HG02885 (cell line): ENCODE results near the gene A1BG.
"Not testable (repeated sequence)": the region's sequence is repeated elsewhere in the genome, so short reads cannot be mapped to it uniquely, and the experiment has no call there.

Experiments
- ATAC-seq: cut with Tn5 transposase; IDR thresholded peaks from one replicate; pipeline ENCODE4 v1.9.1; 2021; ENCODE audit warnings: mild to moderate bottlenecking; ENCODE audit not compliant: unreplicated experiment, poor library complexity

Gene A1BG

DNA sequence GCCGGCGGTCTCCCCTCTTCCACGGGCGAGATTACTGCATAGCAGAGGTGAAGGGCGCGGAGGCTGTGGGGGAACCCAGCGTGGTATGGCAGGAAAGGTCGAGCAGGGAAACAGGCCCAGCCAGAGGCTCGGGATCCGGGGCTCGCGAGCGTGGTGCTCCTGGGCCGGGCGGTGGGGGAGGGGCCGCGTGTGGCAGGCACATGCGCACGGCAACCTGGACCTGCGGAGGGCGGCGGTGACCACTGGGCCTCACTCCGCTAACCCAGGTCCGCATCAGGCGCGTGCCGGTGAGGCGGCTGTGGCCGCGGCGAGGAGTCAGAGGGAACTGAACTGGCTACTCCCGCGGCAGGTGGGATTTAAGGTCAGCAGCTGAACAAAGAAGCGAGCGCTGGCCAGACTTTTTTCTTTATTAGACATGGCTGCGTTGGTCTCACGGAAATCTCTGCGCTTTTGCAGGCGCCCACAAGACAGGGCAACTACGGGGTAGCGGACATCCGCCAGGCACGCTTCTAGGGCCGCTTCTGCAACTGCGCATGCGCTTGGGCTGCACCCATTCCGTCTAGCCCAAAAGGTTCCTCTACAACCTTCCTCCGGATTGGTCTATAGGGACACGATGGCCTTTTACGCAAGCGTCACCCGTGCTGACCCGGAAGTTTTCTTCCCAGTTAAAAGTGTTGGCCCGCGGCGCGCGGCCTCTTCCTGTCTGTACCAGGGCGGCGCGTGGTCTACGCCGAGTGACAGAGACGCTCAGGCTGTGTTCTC lies 33.5 kb upstream of the A1BG start, which contains the start of gene RPS5:
Gene RPS5 (plus strand): TSS at position 694 of the 762 bp plus-strand sequence. CDS start 869 bp downstream, outside the sequence.
- ATAC-seq, result peak; percentile 89

DNA sequence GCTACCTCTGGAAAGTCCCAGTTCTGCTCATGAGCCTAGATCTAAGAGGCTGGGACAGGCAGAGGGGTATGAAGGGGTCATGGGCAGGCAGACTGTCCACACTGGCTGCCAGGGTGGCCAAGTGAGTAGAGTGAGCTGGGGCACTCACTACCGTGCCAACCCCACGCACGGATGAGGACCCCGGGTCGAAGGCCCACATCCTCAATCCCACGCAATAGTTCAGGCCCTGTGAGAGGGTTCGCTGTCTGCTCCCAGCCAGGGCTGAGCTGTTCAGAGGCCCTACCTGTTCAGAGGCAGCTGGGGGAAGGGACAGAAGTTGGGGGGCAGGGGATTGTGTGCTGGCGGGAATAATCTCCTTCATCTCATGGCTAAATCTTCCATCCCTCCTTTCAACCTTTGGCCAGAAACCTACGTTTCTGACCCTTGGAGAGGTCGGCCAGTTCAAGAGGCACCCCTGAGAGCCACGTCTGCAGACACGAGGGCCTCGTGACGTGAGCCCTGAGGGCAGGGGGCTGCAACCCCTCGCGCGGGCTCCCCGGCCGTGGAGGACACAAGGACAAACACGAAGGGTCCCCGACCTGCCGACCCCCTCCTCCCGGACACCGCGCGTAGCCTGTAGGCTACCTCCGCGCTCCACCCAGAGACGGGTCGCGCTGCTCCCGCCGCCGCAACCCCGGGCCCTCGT lies 32.7 kb upstream of the A1BG start:
- ATAC-seq, result peak; percentile 12

DNA sequence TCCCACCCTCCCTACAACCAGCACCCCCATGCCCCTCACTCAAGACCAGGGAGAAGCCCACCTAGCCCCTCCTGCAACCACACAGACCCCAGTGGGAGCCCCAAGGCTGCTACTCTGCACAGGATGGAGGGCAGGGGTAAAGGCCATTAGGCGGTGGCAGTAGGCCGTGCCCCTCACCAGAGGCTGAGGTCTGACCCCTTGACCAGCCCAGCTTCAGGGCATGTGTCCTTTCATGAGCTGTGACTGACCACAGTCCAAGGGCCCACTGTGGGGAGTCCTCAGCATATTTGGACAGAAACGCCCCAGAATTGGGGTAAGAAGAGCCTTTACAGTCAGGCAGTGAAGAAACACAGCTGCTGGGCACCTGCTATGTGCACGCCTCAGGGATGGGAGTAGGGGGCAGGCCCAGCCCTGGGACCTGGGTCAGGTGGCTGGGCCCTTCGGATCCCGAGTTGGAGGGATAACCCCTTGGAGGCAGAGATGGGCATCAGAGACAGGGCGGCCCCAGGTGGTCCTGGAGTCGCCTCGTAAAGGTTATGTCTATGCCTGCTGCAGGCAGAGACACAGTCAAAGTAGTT lies 32.1 kb upstream of the A1BG start:
- ATAC-seq, result no peak

GRCh38 chr19:58382997-58383603 lies 29.8 kb upstream of the A1BG start:
- ATAC-seq, result no peak

DNA sequence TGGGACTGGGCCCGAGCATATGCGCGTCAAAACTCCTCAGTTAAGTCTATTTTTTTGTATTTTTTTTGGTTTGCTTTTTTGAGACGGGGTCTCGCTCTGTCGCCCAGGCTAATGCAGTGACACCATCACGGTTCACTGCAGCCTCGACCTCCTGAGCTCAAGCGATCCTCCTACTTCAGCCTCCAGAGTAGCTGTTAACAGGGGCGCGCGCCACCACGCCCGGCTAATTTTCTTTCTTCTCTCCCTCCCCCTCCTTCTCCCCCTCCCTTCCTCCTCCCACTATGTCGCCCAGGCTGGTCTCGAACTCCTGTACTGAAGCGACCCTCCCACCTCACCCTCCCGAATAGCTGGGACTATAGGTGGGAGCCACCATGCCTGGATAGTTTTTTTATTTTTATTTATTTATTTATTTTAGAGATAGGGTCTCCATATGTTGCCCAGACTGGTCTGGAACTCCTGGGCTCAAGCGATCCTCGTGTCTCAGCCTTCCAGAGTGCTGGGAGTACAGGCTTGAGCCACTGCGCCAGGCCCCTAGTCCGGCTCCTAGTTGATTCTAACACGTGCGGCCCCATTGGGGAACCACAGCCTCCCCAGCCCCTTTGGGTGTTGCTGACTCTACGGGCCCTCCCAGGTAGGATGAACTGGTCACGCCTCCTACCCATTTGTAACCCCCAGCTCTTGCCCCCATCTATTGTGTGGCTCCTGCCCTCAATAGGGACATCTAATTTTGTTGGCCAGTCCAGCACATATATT lies 28.3 kb upstream of the A1BG start:
- ATAC-seq, result no peak

- peak; percentile 79 for ATAC-seq
These were observed 27.6 kb upstream of the A1BG start, which contains the start of gene ZNF837 for GRCh38 chr19:58380662-58381459. TSS of gene ZNF837 (minus strand) at chr19:58381030. CDS start at chr19:58369332, 11,698 bp downstream.

DNA sequence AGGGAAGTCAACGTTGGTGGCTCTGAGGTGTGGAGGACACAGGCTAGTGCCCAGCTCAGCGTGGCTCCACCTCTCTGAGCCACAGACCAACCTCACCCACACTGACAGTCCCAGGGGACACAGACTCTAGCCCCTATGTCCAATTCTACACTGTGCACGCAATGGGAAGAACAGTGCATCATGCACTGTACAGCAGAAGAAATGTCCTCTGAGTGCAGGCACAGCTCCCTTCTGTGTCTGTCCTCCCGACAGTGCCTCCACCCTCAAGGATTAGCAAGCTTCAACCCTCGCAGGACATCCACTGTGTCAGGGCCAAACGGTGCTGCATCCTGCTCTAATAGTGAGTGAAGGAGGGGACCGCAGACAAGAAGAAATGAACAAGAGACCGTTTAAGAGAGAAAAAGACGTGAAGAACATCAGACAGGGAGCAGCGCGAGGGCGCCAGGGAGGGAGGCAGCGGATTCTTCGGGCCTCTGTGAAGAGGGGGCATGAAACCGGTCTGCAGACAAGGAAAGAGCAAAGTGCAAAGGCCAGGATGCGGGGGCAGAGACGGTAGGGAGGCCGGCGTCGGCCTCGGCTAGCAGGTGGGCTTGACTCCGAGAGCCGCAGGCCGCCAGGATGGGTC lies 26.9 kb upstream of the A1BG start:
- no peak for ATAC-seq

GRCh38 chr19:58379246-58379645 lies 26.0 kb upstream of the A1BG start:
- no peak for ATAC-seq

DNA sequence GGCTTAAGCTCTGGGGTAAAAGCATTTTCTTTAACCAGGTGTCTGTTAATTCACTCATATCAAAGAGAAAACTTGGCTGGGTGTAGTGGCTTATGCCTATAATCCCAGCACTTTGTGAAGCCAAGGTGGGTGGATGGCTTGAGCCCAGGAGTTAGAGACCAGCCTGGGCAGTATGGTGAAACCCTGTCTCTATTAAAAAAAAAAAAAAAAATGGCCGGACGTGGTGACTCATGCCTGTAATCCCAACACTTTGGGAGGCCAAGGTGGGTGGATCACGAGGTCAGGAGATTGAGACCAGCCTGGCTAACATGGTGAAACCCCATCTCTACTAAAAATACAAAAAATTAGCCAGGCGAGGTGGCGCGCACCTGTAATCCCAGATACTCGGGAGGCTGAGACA lies 23.4 kb upstream of the A1BG start:
- ATAC-seq, result not testable (repeated sequence)

- no peak for ATAC-seq
These were observed 20.9 kb upstream of the A1BG start for GRCh38 chr19:58374200-58374599.

DNA sequence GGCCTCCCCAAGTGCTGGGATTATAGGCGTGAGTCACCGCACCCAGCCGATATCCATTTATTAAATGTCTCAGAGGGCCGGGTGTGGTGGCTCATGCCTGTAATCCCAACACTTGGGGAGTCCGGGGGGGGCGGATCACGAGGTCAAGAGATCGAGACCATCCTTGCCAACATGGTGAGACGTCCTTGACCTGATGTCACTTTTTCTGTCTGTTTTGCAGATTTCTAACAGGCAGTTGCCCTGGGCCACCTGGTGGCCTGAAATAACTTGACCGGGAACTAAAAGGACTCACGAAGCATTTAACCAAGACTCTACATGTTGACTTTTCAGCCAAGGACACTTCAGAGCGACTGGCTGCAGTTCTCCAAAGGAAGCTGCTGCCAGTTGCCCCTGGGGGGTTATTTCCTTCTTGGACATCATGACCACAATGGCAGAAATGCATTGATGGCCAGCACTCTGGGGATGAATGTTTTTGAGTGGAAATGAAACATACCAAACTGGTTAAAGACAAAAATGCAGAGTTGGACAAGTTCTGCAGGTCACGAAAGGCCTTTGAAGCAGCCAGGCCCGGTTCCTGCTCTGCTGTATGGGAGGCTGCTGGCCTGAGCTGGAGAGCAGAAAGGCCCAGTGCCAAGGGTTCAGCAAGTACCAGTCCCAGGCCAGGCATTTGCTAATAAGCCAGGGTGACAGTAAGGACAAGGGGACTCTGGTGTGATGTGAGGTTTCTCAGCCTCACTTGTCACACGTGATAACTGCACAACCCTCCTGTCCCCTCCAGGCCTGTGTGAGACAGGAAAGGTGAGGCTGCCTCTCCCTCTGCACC lies 19.2 kb upstream of the A1BG start:
- ATAC-seq, result no peak

DNA sequence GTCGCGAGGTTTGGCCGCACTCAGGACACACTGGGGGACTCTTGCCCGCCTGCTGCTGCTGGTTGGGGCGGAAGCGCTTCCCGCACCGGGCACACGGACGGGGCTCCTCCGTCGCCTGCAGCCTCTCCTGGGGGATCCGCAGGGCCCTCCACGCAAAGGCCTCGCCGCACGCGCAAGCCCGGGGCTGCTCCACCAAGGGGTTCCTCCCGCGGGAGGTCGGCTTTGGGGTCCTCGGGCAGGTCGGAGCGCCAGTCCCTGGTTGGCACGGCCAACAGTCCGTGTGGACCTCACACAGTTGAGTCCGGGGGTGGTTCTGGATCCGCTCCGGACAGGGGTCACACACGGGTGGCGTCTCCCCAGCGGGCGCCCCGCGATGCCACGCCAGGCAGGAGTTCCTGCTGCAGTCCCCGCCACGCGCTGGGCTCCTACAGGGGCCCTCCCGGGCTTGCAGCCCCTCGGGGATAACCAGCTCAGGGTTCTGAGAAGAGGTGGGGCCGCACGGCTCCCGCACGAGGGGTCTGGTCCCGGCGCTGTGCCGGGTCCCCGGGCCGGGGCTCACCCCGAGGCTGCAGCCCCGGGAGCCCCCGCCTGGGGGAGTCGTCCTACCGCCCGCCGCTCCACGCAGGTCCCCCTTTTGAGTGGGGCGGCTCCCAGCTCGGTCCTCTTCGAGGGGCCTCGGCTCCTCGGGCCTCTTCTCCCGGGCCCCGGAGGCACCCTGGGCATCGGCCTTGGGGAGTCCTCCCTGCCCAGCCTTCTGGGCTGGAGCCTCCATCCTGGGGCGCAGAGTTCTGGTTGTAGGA lies 15.5 kb upstream of the A1BG start:
- no peak for ATAC-seq

GRCh38 chr19:58367698-58368454 lies 14.6 kb upstream of the A1BG start:
- ATAC-seq, result no peak

- ATAC-seq, result no peak
These were observed 13.5 kb upstream of the A1BG start for GRCh38 chr19:58366585-58367430.

GRCh38 chr19:58364146-58364545 lies 10.9 kb upstream of the A1BG start:
- no peak for ATAC-seq
